Hematopoietic multipotent progenitor cell treated with erythropoietin and hydrocortisone succinate and interleukin-3 and kit ligand, for 17 days (in vitro differentiated cells): ENCODE results near the gene RPL9.
"Not testable (repeated sequence)": the region's sequence is repeated elsewhere in the genome, so short reads cannot be mapped to it uniquely, and the experiment has no call there.

Experiments used
- DNase-seq: peaks from one replicate; pipeline ENCODE4 v3.0.0-alpha.2; 2015; ENCODE audit warnings: low spot score

Gene RPL9

DNA sequence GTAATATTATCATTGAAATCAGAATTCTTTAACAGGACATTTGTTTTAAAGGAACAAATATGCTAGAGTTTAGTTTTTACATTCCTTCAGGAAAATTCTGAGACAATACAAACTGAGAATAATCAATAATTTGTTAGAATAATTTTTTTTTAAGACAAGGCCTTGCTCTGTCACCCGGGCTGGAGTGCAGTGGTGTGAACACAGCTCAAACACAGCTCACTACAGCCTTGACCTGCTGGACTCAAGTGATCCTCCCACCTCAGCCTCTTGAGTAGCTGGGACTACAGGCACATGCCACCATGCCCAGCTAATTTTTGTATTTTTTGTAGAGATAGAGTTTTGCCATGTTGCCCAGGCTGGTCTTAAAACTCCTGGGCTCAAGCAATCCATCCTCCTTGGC is 33.4 kb downstream of the RPL9 start:
- DNase-seq = not testable (repeated sequence)

- no peak for DNase-seq
These were observed 36.5 kb downstream of the RPL9 start for GRCh38 chr4:39422247-39422646.

DNA sequence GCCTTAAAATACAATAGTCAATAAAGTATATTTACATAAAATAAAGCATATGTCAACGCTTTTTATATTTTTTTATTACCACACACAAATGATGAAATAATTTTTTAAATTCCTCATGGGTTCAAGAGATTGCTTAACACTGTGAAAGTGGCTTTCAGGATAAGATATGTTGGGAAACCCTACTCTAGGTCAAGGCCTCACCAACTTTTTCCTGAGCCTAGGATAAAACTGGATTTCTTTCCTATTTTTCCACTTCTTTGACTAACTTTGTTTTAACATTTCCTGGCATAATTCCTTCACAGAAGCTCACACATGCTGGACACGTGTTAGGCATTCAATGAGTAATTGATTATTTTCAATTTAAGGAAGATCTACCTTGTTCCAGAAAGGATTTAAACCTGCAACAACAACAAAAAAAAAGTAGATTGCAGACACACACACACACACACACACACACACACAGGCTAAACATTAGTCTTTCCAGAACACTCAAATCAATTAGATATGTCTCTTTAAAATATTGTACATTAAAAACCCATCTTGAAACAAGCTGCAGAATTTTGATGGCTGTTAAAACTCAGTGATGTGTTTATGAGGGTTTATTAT is 42.9 kb downstream of the RPL9 start:
- no peak for DNase-seq

GRCh38 chr4:39411561-39411960 is 47.2 kb downstream of the RPL9 start:
- not testable (repeated sequence) for DNase-seq

DNA sequence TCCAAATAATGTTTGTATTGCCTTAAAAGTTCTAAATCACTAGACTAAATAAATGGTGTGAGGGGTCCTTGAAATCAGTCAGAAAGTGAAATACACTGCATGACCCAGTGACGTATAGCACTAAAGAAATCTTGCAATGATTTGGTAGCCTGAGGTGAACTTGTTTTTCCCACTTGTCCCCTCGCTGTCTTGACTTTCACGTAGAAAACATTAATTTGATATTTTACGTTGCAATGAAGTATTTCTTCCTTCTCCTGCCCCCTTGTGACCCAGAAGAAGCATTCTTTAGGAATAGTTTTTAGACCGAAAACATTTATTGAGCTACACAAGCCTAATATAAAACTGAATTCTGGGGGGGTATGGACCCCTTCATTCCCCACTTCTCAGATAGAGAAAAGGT is 48.3 kb downstream of the RPL9 start:
- no peak for DNase-seq

DNA sequence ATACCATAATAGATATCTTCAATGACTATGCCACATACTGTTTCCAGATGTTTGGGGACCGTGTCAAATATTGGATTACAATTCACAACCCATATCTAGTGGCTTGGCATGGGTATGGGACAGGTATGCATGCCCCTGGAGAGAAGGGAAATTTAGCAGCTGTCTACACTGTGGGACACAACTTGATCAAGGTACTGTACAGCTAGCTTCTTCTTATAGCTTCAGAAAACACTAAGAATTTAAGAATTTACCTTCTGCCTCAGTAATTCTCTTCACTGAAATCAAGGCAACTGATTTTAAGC is 51.2 kb downstream of the RPL9 start:
- DNase-seq = no peak

DNA sequence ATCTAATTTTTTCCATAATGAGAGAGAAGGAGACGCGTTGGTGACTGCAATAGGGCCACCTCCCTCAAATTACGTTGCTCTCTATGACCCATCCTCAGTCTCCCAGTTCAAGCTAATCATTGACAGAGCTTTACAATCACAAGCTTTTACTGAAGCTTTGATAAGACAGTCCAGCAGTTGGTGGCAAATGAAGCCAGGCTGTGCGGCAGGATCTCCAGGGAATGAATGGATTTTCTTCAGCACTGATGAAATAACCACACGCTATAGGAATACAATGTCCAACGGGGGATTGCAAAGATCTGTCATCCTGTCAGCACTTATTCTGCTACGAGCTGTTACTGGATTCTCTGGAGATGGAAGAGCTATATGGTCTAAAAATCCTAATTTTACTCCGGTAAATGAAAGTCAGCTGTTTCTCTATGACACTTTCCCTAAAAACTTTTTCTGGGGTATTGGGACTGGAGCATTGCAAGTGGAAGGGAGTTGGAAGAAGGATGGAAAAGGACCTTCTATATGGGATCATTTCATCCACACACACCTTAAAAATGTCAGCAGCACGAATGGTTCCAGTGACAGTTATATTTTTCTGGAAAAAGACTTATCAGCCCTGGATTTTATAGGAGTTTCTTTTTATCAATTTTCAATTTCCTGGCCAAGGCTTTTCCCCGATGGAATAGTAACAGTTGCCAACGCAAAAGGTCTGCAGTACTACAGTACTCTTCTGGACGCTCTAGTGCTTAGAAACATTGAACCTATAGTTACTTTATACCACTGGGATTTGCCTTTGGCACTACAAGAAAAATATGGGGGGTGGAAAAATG is 51.7 kb downstream of the RPL9 start, which contains the start of gene KLB:
Gene KLB, plus strand, starts transcription at position 168 of the 821 bp plus-strand sequence. Its CDS starts 20 bp downstream, at position 188.
- DNase-seq = no peak
